Hepatocyte (in vitro differentiated cells): ENCODE data around the gene GRAP2.

Experiments used
- EZH2phosphoT487 ChIP-seq: fragments of 200-600 bp; sonication (generic); IDR thresholded peaks from one replicate; pipeline ENCODE4 v1.6.1; 2018; ENCODE audit warnings: antibody characterized with exemption, mild to moderate bottlenecking, low read depth, moderate library complexity; ENCODE audit not compliant: unreplicated experiment, severe bottlenecking
- TF ChIP-seq, protein P1 (sequence below): fragments of 200-600 bp; sonication (generic); IDR thresholded peaks from 2 replicates; pipeline ENCODE4 v1.5.1; 2016; ENCODE audit warnings: antibody characterized with exemption, mild to moderate bottlenecking; ENCODE audit not compliant: poor library complexity

DNA sequence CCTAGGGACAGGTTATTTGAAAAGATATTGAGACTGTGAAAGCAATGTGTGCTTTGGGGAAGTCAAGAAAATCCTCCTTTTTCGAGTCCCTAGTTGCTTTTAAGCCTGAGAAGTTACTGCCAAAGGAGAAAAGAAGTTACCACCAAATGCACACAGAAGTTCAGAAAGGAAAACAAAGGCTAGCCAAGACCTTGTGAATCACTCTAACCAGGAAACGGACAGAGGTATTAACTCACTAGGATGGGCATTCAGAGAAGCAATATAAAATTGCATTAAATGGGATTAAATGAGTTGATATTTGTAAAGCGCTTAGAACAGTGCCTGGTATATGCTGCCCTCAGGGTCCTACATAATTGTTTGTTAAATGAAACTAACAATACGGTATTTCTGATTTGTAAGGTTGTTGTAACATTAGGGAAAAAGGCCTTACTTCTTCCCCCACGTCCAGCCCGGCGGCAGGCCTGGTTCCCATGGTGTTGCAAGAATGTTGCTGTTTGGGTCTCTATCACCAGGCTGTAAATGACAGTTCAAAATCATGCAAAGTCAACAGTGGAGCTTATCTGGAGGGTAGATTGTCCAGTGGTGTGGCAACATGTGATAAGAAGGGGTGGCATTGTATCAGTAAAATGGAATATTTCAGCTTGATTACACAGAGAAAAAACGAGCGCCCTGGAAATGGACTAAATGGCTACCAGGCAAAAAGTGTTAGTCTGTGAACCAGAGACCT lies 66.4 kb downstream of the GRAP2 start:
- TF ChIP-seq EZH2phosphoT487 = no peak
- TF ChIP-seq, protein P1, sequence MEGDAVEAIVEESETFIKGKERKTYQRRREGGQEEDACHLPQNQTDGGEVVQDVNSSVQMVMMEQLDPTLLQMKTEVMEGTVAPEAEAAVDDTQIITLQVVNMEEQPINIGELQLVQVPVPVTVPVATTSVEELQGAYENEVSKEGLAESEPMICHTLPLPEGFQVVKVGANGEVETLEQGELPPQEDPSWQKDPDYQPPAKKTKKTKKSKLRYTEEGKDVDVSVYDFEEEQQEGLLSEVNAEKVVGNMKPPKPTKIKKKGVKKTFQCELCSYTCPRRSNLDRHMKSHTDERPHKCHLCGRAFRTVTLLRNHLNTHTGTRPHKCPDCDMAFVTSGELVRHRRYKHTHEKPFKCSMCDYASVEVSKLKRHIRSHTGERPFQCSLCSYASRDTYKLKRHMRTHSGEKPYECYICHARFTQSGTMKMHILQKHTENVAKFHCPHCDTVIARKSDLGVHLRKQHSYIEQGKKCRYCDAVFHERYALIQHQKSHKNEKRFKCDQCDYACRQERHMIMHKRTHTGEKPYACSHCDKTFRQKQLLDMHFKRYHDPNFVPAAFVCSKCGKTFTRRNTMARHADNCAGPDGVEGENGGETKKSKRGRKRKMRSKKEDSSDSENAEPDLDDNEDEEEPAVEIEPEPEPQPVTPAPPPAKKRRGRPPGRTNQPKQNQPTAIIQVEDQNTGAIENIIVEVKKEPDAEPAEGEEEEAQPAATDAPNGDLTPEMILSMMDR = no peak
